NCI-H1092 (cell line): Measurements from ENCODE around the gene PLAC9.

ENCODE experiments used
- DNase-seq: peaks from one replicate; lab custom pipeline; 2025; lab: John Stamatoyannopoulos, UW

PLAC9 gene

DNA sequence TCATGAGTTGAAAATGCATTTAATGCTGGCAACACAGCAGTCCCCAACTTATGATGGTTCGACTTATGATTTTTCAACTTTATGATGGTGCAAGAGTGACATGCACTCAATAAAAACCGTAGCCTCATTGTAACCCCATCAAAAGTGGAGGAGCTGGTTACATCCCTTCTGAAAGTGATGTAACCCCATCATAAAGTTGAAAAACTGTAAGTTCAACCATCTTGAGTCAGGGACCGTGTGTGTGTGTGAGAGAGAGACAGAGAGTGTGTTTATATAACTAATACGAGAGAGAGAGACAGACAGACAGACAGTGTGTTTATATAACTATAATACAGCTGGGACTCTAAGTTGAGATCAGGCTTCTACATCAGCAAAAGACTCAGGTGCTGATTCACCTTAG, 51.8 kb downstream of the PLAC9 start:
- DNase-seq = no peak

DNA sequence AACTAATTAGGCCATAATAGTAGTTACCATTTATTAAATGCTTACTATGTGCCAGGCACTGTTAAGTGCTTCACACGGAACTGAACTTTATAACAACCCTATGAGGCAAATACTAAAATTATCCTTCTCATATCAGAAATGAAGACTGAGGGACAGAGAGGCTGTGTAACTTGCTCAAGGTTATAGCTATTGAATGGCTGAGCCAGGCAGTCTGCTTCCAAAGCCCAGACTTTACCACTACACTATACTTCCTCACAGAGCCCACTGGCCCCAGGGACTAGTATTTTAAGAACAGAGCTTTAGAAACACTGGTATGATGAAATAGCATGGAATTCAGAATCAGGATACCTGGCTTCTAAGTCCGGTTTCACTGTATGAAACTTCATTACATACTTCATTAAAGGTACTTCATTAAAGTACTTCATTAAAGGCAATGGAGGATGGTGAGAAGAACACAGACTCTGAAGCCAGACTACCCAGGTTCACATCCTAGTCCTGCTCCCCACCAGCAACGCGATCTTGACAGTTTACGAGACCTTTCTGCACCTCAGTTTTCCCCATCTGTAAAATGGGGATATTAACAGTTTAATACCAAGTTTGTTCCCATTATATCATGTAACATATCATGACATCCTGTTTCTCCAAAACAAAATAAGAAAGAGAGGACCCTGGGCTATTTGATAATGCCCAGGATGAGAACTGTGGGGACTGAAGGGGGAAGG, 53.2 kb downstream of the PLAC9 start:
- no peak for DNase-seq

DNA sequence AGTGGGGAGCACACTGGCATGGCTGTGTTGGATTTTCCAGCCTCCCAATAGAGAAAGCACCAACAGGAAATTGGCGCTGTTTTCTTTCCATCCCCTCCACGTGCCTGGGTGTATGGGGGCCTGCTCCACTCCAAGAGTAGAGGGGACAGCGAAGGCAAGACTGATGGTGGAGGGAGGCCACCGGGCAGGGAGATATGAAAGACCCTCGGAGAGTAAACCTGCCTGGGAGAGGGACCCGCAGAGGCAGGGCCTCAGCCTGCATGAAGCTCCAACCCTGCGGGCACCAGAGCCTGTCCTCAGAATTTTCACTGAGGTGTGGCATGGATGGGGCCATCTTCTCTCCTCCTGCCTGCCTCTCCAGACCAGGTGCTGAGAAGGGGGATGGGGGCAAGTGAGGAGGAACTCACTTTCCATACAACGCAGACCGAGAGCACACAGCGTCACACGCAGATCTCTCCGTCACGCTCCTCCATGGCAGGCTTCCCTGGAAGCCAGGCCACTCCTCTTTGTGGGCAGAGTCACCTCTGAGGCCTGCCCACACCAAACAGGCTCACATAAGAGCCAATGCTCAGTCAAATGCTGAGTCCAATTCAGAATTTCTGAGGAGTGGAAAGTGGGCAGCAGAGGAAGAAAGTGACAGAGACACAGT, 54.0 kb downstream of the PLAC9 start:
- DNase-seq = no peak

DNA sequence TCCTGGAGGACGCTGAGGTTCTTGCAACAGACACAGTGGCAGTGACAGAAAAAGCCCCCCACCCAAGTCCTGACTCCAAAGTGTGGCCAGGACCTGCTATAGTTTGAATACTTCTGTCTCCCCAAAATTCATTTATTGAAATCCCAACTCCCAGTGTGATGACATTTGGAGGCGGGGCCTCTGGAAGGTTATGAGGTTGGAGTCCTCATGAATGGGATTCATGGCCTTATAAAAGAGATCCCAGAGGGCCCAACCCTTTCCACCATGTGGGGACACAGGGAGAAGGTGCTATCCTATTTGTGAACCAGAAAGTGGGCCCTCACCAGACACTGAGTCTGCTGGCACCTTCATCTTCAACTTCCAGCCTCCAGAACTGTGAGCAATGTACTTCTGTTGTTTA, 54.5 kb downstream of the PLAC9 start:
- DNase-seq = no peak

DNA sequence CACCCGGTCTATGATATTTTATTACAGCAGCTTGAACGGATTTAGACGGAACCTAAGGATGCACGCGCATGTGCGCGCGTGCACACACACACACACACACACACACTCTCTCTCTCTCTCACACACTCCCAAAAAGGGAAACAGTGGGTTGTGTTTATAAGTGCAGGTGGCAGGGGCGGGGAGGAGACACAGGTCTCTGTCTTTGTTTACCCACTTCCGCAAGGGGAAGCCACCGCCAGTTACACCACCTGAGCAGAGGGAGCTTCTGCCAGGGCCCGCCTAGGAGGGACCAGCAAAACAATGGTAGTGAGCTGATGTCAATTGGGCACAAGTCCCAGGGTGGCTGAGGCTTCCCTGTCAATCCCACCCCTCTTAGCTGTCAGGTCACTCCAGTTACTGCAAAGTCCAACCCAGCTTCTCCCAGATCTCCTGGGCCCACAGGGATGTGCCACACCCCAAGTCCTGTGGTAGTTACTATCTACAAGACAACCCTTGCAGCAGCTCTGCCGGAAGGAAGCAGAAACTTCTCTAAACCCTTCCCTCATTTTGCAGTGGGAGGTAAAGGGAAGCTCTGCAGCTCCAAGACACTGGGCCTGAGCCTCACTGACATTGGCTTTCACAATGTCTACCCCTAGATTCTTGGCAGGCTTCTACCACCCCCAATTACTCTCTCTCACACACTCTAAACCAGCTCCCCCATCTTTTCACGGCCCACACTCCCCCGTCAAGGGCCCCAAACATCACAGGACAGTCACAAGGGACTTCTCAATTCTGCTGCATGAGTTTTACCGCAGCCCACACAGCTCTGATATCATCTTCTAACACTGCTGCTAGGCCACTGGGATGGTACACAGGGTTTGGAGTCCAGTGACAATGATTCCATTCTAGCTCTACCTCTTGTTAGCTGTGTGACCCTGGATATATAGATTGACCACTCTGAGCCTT, 55.2 kb downstream of the PLAC9 start:
- no peak for DNase-seq

DNA sequence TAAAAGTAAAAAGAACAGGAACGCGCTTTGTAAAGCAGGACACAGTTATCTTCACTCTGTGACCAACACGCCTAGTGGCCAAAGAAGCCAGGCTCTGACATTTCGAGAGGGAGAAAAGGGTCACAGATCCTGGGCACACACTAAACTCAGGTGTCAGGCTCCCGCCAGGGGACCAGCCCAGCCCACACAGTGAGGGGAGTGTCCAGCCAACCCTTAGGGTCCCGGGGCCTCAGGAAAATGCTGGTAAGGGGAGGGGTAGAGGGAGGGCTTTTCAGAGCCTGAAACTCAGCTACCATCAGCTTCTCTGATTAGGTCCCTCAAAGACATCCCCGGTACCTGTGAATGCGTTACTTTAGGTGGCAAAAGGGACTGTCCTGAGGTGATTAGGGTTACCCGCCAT, 56.2 kb downstream of the PLAC9 start:
- DNase-seq = no peak

DNA sequence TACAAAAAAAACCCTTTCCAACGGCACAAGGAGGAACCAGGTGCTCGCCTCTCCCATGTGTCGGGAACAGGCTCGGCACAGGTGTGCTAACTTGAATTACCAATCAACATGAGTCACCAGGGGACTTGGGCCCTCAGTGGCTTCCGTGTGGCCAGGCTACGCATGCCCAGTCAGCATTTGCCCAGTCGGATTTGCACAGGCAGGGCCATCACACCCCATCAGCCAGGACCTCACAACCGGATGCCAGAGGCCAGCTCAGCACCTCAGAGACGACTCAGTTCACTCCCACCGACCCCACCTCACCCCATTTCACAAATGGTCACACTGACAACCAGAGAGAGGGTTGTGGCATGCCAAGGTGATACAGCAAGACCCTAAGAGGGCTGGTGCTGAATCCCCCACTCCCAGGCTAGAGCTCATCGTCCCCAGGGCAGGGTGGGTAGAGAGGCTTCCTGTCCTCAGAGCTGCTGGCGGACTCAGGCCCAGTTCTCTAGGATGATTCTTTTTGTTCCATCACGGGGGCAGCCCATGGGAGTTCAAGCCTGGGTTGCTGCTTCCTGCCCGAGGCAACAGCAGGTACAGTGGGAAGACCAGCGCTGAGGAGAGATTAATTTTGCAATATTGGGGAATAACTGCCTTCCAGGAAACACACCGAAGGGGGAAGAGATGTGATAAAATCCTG, 59.2 kb downstream of the PLAC9 start:
- no peak for DNase-seq

DNA sequence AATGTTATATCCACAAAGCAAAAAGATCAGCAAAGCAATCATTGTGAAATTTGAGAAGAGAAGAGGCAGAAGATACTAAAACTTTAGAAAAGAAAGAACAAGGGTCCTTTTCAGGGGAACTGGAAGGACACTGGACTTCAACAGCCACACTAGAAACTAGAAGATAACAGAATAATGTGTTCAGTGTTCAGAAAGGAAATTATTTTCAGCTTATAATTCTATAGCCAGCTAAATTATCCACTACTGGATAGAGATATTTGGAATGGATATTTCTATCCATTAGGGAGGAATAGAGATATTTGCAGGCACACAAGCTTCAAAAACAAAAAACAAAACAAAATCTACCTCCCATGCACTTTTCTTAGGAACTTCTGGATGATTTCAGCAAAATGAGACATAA, 60.0 kb downstream of the PLAC9 start:
- no peak for DNase-seq

DNA sequence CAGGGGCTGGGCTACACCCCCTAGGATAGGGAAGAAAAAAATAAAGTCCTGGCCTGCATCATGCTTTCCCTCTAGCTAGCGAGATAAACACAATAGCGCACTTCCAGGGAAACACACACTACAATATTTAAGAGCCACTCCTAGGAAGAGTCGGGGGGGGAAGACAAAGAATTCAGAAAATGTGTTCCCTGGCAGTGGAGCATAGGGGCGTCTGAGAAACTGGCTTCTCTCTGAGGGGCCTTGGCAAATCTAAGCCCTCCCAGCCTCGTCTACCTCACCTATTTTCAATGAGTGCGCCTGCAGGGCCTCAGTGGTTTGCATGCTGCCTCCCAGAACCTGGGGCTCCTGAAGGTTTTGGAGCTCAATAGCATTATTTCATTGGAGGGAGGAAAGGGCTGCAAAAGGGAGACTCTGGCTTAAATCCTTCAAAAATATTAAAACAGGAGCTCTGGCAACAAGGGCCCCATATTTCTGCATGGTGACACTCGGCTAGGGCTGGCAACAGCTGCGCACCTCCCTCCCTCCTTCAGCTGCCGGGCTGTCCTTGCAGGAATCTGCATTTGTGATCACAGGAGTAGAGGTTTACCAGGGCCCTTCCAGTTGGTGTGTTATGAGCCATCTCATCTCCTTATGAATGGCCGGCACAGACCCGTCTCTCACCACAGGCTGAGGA, 62.0 kb downstream of the PLAC9 start:
- DNase-seq = no peak
